ENCODE measurements around the gene RECQL5.

DNA sequence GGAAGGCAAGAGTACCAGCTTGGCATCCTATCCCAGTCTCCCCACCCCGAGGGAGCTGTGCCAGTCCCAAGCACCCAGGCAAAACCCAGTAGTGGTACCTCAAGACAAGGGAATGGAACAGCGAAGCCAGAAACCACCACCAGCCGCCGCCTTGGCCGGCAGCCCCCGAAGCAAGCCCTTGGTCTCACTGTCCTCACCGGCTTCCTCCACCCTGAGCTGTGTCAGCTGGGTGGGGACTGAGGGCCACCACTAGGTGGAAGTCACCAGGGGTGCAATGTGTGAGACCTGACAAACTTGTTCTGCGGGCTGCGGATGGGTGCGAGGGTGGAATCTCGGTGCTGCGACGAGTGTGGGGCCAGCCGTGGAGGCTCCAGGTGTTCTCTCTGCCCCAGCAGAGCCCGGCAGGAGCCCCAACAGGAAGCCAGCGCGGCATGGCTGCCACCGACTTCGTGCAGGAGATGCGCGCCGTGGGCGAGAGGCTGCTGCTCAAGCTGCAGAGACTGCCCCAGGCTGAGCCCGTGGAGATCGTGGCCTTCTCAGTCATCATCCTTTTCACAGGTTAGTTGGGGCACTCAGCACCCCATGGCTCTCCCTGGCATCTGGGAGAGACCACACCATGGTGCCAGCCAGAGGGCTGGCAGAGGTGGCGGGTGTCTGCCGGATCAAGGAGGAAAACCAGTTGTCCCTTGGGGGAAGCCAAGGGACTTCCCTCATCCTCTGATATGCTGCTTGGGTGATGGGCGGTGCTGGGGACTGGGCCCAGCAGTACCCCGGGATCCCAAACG, 27.0 kb downstream of the RECQL5 start:
- TF ChIP-seq CTCF (IDR thresholded peaks at IDR 0.05) (no peak), EZH2phosphoT487 (IDR thresholded peaks at IDR 0.05) (no peak), EZH2 (IDR thresholded peaks at IDR 0.05) (no peak)

Measured in neural progenitor cell (in vitro differentiated cells).